ENCODE measurements around the gene TEFM.

Gene TEFM

DNA sequence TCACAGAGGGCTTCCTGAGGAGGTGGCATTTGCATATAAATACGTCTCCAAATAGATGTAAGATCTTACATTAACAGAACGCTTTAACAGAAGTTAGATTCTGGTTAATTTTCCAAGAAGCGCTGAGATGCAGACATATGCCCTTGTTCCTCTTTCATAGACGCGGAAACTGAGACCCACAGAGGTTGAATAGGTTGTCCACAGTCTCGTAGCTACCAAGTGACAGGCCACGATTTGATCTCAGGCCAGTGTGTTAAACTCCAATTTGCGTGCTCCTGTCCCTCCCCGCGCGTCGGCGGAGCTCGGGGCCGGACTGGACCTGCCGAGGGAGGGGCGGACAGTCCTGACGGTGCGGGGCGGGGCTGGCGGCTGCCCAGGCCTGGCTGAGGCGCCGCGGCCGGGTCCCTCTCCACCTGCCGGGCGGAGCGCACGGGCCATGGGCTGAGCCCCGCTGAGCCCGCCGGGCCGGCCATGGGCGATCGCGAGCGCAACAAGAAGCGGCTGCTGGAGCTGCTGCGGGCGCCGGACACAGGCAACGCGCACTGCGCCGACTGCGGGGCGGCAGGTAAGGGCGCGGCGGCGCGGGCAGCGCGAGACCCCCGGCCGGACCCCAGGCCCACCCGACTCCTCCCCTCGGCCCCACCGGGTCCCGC, 15.6 kb upstream of the TEFM start, which contains the start of gene ADAP2:
Gene ADAP2 (plus strand): TSS at position 402 of the 653 bp plus-strand sequence. CDS start 70 bp downstream, at position 472.
- H3K36me3 Mint-ChIP-seq (ENCODE audit: low read depth): peaks cover 5% of the 10 kb centered on the region
- peak within 1 kb of the TSS; percentile 81 for H3K4me3 Mint-ChIP-seq
- no peak for TF ChIP-seq CTCF (IDR thresholded peaks at IDR 0.05)
- H3K27ac Mint-ChIP-seq: no peak within 1 kb of the TSS
- peaks cover 5% of the 10 kb centered on the region for H3K4me1 Mint-ChIP-seq
- DNase-seq: peak; percentile 71
- H3K9me3 Mint-ChIP-seq: peaks cover 4% of the 10 kb centered on the region
- H3K27me3 Mint-ChIP-seq (ENCODE audit: low read depth, poor library complexity): peaks cover 97% of the 10 kb centered on the region

DNA sequence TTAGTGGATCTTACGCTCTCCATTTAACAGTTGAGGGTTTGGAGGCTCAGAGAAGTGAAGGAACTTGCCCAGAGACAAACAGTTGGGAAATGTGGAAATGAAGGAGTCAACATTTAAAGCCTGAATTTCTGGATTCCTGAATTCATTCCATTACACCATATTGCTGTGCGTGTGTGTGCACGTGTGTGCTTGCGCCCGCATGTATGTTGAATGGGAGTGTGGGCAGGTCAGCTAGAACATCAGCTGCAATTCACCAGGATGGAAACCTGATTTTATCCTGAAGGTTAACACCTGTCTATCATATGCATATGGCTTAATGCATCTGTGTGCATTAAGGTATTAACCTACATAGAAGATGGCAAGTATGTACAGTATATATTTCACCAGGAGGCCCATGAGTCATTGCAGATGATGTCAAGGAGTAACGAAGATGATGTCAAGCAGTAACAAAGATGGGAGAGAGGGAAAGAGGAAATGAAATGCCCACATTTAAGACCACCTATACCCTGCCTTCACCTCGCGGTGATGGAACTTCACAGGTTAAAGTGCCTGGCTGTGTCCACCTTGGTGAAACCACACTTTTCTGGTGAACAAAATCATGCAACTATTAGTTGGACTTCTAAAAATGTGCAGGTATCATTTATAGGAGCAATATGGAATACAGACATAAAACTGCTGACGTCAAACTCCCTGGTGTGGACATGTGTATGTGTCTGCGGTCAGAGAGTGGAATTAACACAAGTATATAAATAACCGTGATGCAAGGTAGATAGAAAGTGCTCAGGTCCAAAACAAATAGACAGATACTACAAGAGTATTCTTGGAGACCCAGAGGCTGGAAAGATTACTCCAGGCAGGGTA, 14.9 kb upstream of the TEFM start:
- Mint-ChIP-seq H3K4me1 (peaks cover 5% of the 10 kb centered on the region), H3K4me3 (peak overlapping the region; percentile 74), H3K9me3 (peaks cover 4% of the 10 kb centered on the region), H3K27ac (no peak overlapping the region), H3K36me3 (ENCODE audit: low read depth) (peaks cover 5% of the 10 kb centered on the region), H3K27me3 (ENCODE audit: low read depth, poor library complexity) (peaks cover 96% of the 10 kb centered on the region)
- TF ChIP-seq CTCF (IDR thresholded peaks at IDR 0.05): peak; percentile 0
- DNase-seq: no peak

- H3K4me3 Mint-ChIP-seq: no peak overlapping the region
- peaks cover 5% of the 10 kb centered on the region for H3K36me3 Mint-ChIP-seq (ENCODE audit: low read depth)
- peak; percentile 9 for TF ChIP-seq CTCF (IDR thresholded peaks at IDR 0.05)
- peaks cover 96% of the 10 kb centered on the region for H3K27me3 Mint-ChIP-seq (ENCODE audit: low read depth, poor library complexity)
- peaks cover 5% of the 10 kb centered on the region for H3K4me1 Mint-ChIP-seq
- H3K27ac Mint-ChIP-seq: no peak overlapping the region
- H3K9me3 Mint-ChIP-seq: peaks cover 4% of the 10 kb centered on the region
- DNase-seq: peak; percentile 10
These were observed 14.2 kb upstream of the TEFM start for GRCh38 chr17:30920282-30920681.

GRCh38 chr17:30917050-30917449, 11.0 kb upstream of the TEFM start:
- no peaks in the 10 kb centered on the region for H3K4me1 Mint-ChIP-seq
- no peak overlapping the region for H3K27ac Mint-ChIP-seq
- peaks cover 73% of the 10 kb centered on the region for H3K27me3 Mint-ChIP-seq (ENCODE audit: low read depth, poor library complexity)
- peaks cover 4% of the 10 kb centered on the region for H3K9me3 Mint-ChIP-seq
- no peak for TF ChIP-seq CTCF (IDR thresholded peaks at IDR 0.05)
- no peak for DNase-seq
- H3K4me3 Mint-ChIP-seq: no peak overlapping the region
- peaks cover 5% of the 10 kb centered on the region for H3K36me3 Mint-ChIP-seq (ENCODE audit: low read depth)

- peaks cover 4% of the 10 kb centered on the region for H3K9me3 Mint-ChIP-seq
- no peak for TF ChIP-seq CTCF (IDR thresholded peaks at IDR 0.05)
- DNase-seq: no peak
- H3K27me3 Mint-ChIP-seq (ENCODE audit: low read depth, poor library complexity): peaks cover 68% of the 10 kb centered on the region
- no peaks in the 10 kb centered on the region for H3K4me1 Mint-ChIP-seq
- no peak overlapping the region for H3K27ac Mint-ChIP-seq
- H3K4me3 Mint-ChIP-seq: no peak overlapping the region
- H3K36me3 Mint-ChIP-seq (ENCODE audit: low read depth): peaks cover 5% of the 10 kb centered on the region
These were observed 10.0 kb upstream of the TEFM start for GRCh38 chr17:30915833-30916611.

Data from nephron progenitor cell (in vitro differentiated cells).